ENCODE results near the gene GALNS.

DNA sequence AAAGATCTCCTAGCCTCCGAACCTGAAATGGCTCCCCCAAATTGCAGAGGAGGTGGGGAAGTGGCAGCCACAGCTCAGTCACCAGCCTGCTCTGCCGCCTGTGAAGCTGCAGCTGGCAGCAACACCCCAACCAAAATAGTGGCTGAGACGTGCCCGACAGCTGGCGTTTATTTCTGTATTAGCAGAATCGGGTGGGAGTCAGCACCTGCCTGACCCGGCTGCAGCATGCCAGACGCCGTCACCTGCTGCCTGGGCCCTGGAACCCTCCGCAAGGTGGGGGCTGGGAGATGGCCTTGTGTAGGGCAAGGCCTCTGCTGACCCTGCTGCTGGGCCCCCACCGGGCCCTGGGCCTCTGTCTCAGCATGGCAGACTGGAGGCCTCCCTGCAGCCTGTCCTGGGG lies 27.2 kb upstream of the GALNS start:
- TF ChIP-seq, protein P1, sequence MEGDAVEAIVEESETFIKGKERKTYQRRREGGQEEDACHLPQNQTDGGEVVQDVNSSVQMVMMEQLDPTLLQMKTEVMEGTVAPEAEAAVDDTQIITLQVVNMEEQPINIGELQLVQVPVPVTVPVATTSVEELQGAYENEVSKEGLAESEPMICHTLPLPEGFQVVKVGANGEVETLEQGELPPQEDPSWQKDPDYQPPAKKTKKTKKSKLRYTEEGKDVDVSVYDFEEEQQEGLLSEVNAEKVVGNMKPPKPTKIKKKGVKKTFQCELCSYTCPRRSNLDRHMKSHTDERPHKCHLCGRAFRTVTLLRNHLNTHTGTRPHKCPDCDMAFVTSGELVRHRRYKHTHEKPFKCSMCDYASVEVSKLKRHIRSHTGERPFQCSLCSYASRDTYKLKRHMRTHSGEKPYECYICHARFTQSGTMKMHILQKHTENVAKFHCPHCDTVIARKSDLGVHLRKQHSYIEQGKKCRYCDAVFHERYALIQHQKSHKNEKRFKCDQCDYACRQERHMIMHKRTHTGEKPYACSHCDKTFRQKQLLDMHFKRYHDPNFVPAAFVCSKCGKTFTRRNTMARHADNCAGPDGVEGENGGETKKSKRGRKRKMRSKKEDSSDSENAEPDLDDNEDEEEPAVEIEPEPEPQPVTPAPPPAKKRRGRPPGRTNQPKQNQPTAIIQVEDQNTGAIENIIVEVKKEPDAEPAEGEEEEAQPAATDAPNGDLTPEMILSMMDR (IDR thresholded peaks at IDR 0.05; ENCODE audit: insufficient read depth, low read length, poor library complexity, severe bottlenecking) = no peak
- no peak for TF ChIP-seq EZH2phosphoT487 (conservative IDR thresholded peaks at IDR 0.05; ENCODE audit: low read length)

All from SU-DHL-6 (cell line).